WTC11 (cell line): ENCODE measurements around the gene HNRNPH2. TPM values are rescaled to one million over a fixed set of nuclear protein-coding genes. Genes with fewer than 3 reads are reported as not detected.

Source experiments
- ATAC-seq: fragments of 200-7000 bp; cut with Tn5 transposase; 2 replicates; pipeline ENCODE4 v1.10.0; 2021; ENCODE audit warnings: mild to moderate bottlenecking, moderate library complexity
- CTCF ChIA-PET: fragments of 300-600 bp; sonication (Branson Sonifier 250); formaldehyde crosslinking; loops from one replicate; lab custom pipeline; 2021; ENCODE audit warnings: antibody characterized with exemption; lab: Charles Lee
- POLR2A ChIA-PET: fragments of 350-600 bp; sonication (Branson Sonifier 250); formaldehyde crosslinking; loops from one replicate; lab custom pipeline; 2021; ENCODE audit warnings: antibody characterized with exemption; lab: Charles Lee
- DNase-seq: peaks from one replicate; pipeline ENCODE4 v3.0.0; 2021; ENCODE audit warnings: low spot score
- H3K27ac Mint-ChIP-seq: 2 replicates; pipeline ENCODE4 v1.8.0; 2021; ENCODE audit warnings: mixed read lengths
- H3K27me3 Mint-ChIP-seq: 2 replicates; pipeline ENCODE4 v1.8.0; 2021; ENCODE audit warnings: low read depth, mild to moderate bottlenecking, moderate library complexity, mixed read lengths
- H3K36me3 Mint-ChIP-seq: 2 replicates; pipeline ENCODE4 v1.8.0; 2021; ENCODE audit warnings: mixed read lengths
- H3K4me1 Mint-ChIP-seq: 2 replicates; pipeline ENCODE4 v1.8.0; 2022; ENCODE audit warnings: mixed read lengths
- H3K4me3 Mint-ChIP-seq: 2 replicates; pipeline ENCODE4 v1.8.0; 2021; ENCODE audit warnings: mild to moderate bottlenecking, moderate library complexity, mixed read lengths
- H3K9me3 Mint-ChIP-seq: 2 replicates; pipeline ENCODE4 v1.8.0; 2021; ENCODE audit warnings: mixed read lengths
- CREM ChIP-seq: sonication (generic); formaldehyde crosslinking; IDR thresholded peaks from 2 replicates; pipeline ENCODE4 v1.8.1; 2022; ENCODE audit warnings: mild to moderate bottlenecking, missing genetic modification reagents, moderate library complexity
- IRF2 ChIP-seq: sonication (generic); formaldehyde crosslinking; IDR thresholded peaks from 2 replicates; pipeline ENCODE4 v1.8.0; 2022; ENCODE audit warnings: low read depth, missing genetic modification reagents, borderline replicate concordance
- MXD4 ChIP-seq: fragments of 250-450 bp; sonication (Bioruptor Pico); IDR thresholded peaks from 2 replicates; pipeline ENCODE4 v1.8.0; 2021; ENCODE audit warnings: mild to moderate bottlenecking, moderate library complexity, borderline replicate concordance
- NFYB ChIP-seq: sonication (generic); formaldehyde crosslinking; conservative IDR thresholded peaks from 2 replicates; pipeline ENCODE4 v1.8.0; 2022; ENCODE audit warnings: low read depth, missing genetic modification reagents
- NR1H2 ChIP-seq: sonication (generic); formaldehyde crosslinking; IDR thresholded peaks from 2 replicates; pipeline ENCODE4 v1.9.0; 2021; ENCODE audit warnings: mild to moderate bottlenecking, moderate library complexity, missing genetic modification reagents
- OVOL2 ChIP-seq: fragments of 250-450 bp; sonication (Bioruptor Pico); IDR thresholded peaks from 2 replicates; pipeline ENCODE4 v1.9.0; 2021; ENCODE audit warnings: mild to moderate bottlenecking, borderline replicate concordance
- PRRX2 ChIP-seq: fragments of 250-450 bp; sonication (Bioruptor Pico); IDR thresholded peaks from 2 replicates; pipeline ENCODE4 v1.8.0; 2021; ENCODE audit warnings: mild to moderate bottlenecking
- SMAD4 ChIP-seq: sonication (generic); formaldehyde crosslinking; IDR thresholded peaks from 2 replicates; pipeline ENCODE4 v1.8.0; 2022; ENCODE audit warnings: mild to moderate bottlenecking, missing genetic modification reagents
- SOX15 ChIP-seq: fragments of 250-450 bp; sonication (Bioruptor Pico); IDR thresholded peaks from 2 replicates; pipeline ENCODE4 v1.9.0; 2021; ENCODE audit warnings: mild to moderate bottlenecking
- TEAD4 ChIP-seq: sonication (generic); formaldehyde crosslinking; IDR thresholded peaks from 2 replicates; pipeline ENCODE4 v1.8.0; 2022; ENCODE audit warnings: mild to moderate bottlenecking, missing genetic modification reagents
- total RNA-seq: library from RNA; stranded (reverse); gene quantifications from 3 replicates; pipeline ENCODE4 v1.2.3, GENCODE V29; 2021
- TF ChIP-seq, protein P1 (sequence below): sonication (generic); formaldehyde crosslinking; IDR thresholded peaks from 2 replicates; pipeline ENCODE4 v1.8.1; 2022; ENCODE audit warnings: mild to moderate bottlenecking, moderate library complexity, missing genetic modification reagents
- TF ChIP-seq, protein P2 (sequence below): fragments of 250-450 bp; sonication (Bioruptor Pico); IDR thresholded peaks from 2 replicates; pipeline ENCODE4 v1.9.0; 2021; ENCODE audit warnings: mild to moderate bottlenecking
- TF ChIP-seq, protein P3 (sequence below): sonication (generic); formaldehyde crosslinking; IDR thresholded peaks from 2 replicates; pipeline ENCODE4 v1.8.1; 2023; ENCODE audit warnings: mild to moderate bottlenecking, missing genetic modification reagents
- TF ChIP-seq, protein P4 (sequence below): sonication (generic); formaldehyde crosslinking; IDR thresholded peaks from 2 replicates; pipeline ENCODE4 v1.8.1; 2022; ENCODE audit warnings: low read depth, mild to moderate bottlenecking, moderate library complexity, missing genetic modification reagents, borderline replicate concordance
- TF ChIP-seq, protein P5 (sequence below): sonication (generic); formaldehyde crosslinking; IDR thresholded peaks from 2 replicates; pipeline ENCODE4 v1.8.1; 2022; ENCODE audit warnings: missing genetic modification reagents, borderline replicate concordance

Gene HNRNPH2
- total RNA-seq, 1 experiment from 2014 or later: 70.9 TPM

DNA sequence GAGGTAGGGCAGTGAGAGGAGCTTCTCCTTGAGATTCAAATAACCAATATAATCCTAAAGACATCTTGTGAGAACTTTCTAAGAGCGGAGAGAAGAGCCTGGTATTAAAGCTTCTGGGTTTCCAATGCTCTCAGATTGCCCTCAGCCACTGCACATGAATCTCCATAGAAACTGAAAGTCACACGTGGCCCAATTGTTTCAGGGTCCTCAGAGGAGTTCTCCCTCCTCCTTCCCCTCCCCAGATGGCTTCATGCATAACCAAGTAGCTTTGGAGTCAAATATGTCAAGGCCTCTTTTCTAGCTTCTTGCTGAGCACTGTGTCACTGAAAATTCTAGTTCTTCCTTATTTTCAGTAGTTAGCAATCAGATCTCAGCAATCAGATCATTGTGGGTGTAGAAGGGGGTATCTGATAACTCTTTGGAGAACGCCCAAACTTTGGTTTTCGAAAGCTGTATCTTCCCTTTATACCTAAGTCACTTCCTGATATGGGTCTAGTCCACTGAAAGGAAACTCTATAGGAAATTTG lies 24.3 kb upstream of the HNRNPH2 start:
- CTCF ChIA-PET: no interaction called here
- POLR2A ChIA-PET: no interaction called here
- ATAC-seq (no peak), DNase-seq (no peak)
- Mint-ChIP-seq H3K27ac (no peak overlapping the region), H3K4me1 (0 out of 2 replicates have a peak, but pooled peaks cover 6% of the 10 kb centered on the region), H3K36me3 (no peaks in the 10 kb centered on the region), H3K4me3 (no peak overlapping the region), H3K9me3 (no peaks in the 10 kb centered on the region), H3K27me3 (no peaks in the 10 kb centered on the region)
- TF ChIP-seq OVOL2 (CRISPR knock-in tag): no peak
- TF ChIP-seq IRF2 (CRISPR knock-in tag): no peak
- TF ChIP-seq MXD4: no peak
- TF ChIP-seq, protein P1, sequence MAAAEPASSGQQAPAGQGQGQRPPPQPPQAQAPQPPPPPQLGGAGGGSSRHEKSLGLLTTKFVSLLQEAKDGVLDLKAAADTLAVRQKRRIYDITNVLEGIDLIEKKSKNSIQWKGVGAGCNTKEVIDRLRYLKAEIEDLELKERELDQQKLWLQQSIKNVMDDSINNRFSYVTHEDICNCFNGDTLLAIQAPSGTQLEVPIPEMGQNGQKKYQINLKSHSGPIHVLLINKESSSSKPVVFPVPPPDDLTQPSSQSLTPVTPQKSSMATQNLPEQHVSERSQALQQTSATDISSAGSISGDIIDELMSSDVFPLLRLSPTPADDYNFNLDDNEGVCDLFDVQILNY (CRISPR knock-in tag): no peak
- TF ChIP-seq CREM (CRISPR knock-in tag): no peak
- TF ChIP-seq, protein P2, sequence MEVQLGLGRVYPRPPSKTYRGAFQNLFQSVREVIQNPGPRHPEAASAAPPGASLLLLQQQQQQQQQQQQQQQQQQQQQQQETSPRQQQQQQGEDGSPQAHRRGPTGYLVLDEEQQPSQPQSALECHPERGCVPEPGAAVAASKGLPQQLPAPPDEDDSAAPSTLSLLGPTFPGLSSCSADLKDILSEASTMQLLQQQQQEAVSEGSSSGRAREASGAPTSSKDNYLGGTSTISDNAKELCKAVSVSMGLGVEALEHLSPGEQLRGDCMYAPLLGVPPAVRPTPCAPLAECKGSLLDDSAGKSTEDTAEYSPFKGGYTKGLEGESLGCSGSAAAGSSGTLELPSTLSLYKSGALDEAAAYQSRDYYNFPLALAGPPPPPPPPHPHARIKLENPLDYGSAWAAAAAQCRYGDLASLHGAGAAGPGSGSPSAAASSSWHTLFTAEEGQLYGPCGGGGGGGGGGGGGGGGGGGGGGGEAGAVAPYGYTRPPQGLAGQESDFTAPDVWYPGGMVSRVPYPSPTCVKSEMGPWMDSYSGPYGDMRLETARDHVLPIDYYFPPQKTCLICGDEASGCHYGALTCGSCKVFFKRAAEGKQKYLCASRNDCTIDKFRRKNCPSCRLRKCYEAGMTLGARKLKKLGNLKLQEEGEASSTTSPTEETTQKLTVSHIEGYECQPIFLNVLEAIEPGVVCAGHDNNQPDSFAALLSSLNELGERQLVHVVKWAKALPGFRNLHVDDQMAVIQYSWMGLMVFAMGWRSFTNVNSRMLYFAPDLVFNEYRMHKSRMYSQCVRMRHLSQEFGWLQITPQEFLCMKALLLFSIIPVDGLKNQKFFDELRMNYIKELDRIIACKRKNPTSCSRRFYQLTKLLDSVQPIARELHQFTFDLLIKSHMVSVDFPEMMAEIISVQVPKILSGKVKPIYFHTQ (CRISPR knock-in tag): no peak
- no peak for TF ChIP-seq SOX15 (CRISPR knock-in tag)
- TF ChIP-seq NFYB (CRISPR knock-in tag): no peak
- TF ChIP-seq TEAD4 (CRISPR knock-in tag): no peak
- TF ChIP-seq PRRX2 (CRISPR knock-in tag): no peak
- TF ChIP-seq, protein P3, sequence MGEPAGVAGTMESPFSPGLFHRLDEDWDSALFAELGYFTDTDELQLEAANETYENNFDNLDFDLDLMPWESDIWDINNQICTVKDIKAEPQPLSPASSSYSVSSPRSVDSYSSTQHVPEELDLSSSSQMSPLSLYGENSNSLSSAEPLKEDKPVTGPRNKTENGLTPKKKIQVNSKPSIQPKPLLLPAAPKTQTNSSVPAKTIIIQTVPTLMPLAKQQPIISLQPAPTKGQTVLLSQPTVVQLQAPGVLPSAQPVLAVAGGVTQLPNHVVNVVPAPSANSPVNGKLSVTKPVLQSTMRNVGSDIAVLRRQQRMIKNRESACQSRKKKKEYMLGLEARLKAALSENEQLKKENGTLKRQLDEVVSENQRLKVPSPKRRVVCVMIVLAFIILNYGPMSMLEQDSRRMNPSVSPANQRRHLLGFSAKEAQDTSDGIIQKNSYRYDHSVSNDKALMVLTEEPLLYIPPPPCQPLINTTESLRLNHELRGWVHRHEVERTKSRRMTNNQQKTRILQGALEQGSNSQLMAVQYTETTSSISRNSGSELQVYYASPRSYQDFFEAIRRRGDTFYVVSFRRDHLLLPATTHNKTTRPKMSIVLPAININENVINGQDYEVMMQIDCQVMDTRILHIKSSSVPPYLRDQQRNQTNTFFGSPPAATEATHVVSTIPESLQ (CRISPR knock-in tag): no peak
- TF ChIP-seq SMAD4: no peak
- no peak for TF ChIP-seq NR1H2 (CRISPR knock-in tag)

DNA sequence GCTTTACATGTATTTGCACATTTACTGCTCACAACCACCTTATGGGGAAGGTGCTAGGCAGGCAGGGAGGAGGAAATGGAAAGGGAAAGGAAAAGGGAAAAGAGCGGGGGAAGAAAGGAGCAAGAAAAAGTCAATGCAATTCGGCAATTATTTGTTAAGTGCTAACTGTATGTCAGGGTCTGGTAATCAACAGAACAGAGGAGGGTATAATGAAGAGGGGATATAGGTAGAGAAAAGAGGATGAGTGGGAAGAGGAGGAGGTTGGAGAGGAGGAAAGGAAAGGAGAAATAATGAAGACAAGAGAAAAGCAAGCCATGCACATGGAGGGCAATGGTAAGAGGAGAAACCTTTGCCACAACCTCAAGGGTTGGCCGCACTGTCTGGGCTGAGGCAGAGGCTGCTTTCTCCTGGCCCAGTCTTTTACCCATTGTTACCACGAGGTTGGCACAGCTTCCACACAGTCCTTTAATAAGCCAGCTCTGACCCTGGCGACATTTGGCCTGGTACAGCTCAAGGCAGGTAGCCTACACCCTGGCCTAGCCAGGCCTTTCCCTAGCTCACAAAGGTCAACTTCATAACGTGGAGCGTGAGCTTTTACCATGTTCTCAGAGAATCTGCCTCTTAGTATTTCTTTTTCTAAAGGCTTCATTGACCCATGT lies 22.9 kb upstream of the HNRNPH2 start:
- POLR2A ChIA-PET: no interaction called here
- no peaks in the 10 kb centered on the region for H3K27me3 Mint-ChIP-seq
- no peak overlapping the region for H3K4me3 Mint-ChIP-seq
- ATAC-seq (no peak), DNase-seq (no peak)
- CTCF ChIA-PET: no interaction called here
- no peaks in the 10 kb centered on the region for H3K36me3 Mint-ChIP-seq
- no peak overlapping the region for H3K27ac Mint-ChIP-seq
- H3K4me1 Mint-ChIP-seq: peaks cover 6% of the 10 kb centered on the region; the same call in 1 of the 2 replicates
- TF ChIP-seq, protein P4, sequence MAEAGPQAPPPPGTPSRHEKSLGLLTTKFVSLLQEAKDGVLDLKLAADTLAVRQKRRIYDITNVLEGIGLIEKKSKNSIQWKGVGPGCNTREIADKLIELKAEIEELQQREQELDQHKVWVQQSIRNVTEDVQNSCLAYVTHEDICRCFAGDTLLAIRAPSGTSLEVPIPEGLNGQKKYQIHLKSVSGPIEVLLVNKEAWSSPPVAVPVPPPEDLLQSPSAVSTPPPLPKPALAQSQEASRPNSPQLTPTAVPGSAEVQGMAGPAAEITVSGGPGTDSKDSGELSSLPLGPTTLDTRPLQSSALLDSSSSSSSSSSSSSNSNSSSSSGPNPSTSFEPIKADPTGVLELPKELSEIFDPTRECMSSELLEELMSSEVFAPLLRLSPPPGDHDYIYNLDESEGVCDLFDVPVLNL (CRISPR knock-in tag): no peak
- TF ChIP-seq IRF2 (CRISPR knock-in tag): no peak
- TF ChIP-seq, protein P5, sequence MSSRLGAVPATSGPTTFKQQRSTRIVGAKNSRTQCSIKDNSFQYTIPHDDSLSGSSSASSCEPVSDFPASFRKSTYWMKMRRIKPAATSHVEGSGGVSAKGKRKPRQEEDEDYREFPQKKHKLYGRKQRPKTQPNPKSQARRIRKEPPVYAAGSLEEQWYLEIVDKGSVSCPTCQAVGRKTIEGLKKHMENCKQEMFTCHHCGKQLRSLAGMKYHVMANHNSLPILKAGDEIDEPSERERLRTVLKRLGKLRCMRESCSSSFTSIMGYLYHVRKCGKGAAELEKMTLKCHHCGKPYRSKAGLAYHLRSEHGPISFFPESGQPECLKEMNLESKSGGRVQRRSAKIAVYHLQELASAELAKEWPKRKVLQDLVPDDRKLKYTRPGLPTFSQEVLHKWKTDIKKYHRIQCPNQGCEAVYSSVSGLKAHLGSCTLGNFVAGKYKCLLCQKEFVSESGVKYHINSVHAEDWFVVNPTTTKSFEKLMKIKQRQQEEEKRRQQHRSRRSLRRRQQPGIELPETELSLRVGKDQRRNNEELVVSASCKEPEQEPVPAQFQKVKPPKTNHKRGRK (CRISPR knock-in tag): no peak
- H3K9me3 Mint-ChIP-seq: no peaks in the 10 kb centered on the region
